GM19468 (cell line): ENCODE measurements around the gene MRPL12.

Experiments
- ATAC-seq: cut with Tn5 transposase; IDR thresholded peaks from one replicate; pipeline ENCODE4 v1.9.1; 2021; ENCODE audit warnings: mild to moderate bottlenecking, moderate library complexity, moderate number of reproducible peaks; ENCODE audit not compliant: unreplicated experiment; ENCODE audit errors: extremely low read depth

MRPL12 gene

GRCh38 chr17:81715107-81715871, 12.1 kb downstream of the MRPL12 start:
- ATAC-seq, result no peak

DNA sequence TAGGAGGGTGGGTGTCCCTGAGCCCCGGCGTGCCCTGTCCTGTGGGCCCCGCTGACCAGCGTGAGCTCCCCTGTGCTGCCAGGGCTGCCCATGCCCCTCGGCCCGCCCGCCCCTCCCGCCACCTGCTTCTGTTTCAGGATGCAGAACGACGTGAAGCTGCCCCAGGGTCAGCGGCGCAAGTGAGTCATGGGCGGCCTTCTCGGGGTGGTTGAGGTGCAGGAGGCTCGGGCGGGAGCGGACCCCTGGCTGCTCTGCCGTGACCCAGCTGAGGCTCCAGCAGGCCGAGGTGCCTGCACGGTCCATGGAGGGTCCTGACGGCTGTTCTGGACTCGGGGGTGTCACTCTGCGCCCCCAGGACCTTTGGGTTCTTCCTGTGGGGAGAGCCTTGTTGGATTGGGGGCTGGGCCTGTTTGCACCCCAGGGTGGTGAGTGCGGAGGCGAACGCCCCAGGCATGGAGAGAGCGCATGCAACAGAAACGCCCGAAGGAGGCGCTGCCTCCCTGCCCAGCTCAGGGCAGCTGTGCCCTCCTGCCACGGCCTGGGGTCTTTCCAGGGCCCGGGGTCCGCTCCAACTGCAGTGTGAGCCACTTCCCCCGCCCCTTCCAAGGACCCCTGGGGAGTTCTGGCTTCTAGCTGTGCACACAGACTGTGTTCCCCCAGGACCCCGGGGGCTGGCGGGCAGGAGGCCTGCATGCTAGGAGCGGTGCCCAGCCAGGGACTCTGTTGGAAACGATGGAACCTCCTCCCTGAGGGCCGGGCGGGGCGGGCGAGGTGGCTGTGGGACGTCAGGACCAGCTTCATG, 12.9 kb downstream of the MRPL12 start:
- ATAC-seq, result no peak

- no peak for ATAC-seq
These were observed 13.5 kb downstream of the MRPL12 start for GRCh38 chr17:81716674-81716996.

DNA sequence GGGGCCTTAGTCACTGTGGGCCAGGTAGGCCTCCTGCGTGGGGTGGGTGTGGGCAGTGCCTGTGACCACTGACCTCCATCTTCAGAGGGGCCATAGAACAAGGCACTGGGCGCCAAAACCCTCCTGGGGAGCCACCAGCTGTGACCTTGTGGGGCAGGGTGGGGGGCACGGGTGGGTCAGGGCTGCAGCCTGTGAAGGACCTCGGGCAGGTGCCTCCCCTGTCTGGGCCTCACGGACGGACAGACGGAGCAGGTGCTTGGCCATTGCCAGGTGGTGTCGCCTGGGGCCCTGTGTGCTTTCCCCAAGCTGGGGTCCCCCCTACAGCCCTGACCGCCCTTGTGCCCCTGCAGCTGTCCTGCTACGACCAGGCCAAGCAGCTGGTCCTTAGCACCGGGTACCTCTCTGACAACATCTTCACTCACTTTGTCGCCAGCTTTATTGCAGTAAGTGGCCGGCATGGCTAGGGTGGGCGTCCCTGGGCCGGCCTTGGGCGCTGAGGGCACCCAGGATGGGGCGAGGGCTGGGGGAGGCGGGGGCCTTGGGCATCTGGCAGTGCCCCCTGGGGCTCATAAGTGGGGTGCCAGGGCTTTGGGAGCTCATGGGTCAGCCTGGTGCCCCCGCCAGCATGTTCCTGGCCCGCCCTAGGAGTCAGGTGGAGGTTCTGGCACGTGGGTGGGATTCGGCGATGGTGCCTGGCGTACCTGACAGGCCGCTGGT, 14.0 kb downstream of the MRPL12 start:
- ATAC-seq, result no peak

DNA sequence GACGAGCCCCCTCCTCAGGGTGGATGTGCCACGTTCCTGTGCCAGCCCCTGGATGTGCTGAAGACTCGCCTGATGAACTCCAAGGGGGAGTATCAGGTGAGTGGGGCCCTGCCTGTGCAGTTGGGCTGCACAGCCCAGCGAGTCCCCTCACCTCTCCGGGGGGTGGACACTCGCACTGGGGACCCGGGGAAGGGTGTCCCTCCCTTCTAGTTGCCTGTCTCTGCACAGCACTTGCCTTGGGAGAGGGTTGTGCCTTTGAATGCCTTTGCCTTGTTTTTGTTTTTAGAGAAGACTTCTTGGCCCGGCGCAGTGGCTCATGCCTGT, 14.6 kb downstream of the MRPL12 start:
- no peak for ATAC-seq

DNA sequence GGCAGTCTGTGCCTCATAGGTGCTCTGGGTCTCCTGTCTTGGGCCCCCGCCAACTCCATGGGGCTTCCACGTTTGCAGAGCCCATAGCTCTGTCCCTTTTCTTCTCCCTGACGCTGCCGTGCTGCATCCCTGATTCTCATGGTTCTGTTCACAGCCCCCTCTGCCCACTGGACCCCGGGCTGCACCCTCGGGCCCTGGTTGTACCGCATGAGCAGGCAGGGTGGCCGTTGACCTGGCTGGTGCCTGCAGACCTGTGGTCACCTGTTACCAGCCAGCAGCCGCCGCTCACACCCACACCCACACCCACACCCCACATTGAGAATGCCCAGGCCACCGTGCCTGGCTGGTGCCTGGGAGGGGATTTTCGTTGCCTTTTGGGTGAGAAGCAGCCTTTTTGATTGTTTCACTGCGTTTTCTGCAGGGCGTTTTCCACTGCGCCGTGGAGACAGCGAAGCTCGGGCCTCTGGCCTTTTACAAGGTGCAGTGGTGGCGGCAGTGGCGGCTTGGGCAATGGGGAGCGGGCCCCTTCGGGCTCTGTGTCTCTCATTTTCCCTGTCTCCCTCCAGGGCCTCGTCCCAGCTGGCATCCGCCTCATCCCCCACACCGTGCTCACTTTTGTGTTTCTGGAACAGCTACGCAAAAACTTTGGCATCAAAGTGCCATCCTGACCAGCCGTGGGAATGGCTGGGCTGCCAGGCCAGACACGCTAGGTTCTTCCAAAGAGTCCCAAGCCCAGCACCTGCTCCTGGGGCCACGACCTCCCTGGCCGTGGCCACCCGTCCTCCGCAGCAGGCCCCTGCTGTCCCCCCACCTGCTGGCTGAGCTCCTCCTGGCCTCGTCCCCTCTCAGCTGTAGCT, 16.5 kb downstream of the MRPL12 start:
- no peak for ATAC-seq

GRCh38 chr17:81720267-81721071, 17.3 kb downstream of the MRPL12 start:
- no peak for ATAC-seq

DNA sequence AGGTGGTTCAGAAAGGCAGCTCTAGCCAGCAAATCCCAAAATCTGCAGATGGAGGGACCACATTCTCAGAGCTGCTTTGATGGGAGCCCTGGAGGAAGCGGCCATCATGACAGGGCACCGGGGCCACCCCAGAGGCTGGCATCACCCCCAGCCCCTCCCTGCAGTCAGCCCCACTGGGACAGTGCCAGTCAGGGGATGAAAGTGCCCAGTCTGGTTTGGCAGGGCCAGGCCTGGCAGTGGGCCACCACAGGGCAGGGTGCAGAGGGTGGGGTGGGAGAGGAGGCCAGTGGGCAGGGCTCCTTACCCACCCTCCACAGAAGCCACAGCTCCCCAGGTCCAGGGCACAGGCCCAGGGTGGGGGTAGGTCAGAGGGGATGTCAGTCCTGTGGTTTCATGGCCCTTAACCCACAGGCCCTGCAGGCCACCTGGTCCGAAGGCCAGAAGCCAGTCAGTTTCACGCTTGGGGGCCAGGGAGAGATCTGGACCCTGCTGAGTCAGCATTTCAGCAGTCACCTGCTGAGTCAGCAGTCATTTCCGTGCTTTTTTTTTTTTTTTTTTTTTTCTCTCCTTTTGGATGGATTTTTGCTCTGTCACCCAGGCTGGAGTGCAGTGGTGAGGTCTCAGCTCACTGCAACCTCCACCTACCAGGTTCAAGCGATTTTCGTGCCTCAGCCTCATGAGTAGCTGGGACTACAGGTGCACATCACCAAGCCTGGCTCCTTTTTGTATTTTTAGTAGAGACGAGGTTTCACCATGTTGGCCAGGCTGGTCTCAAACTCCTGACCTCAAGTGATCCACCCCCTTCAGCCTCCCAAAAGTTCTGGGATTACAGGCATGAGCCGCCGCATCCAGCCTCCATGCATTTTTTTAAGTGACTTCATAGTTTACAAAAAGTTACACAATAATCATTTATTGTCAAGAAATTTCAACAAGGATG, 19.3 kb downstream of the MRPL12 start:
- ATAC-seq, result no peak

DNA sequence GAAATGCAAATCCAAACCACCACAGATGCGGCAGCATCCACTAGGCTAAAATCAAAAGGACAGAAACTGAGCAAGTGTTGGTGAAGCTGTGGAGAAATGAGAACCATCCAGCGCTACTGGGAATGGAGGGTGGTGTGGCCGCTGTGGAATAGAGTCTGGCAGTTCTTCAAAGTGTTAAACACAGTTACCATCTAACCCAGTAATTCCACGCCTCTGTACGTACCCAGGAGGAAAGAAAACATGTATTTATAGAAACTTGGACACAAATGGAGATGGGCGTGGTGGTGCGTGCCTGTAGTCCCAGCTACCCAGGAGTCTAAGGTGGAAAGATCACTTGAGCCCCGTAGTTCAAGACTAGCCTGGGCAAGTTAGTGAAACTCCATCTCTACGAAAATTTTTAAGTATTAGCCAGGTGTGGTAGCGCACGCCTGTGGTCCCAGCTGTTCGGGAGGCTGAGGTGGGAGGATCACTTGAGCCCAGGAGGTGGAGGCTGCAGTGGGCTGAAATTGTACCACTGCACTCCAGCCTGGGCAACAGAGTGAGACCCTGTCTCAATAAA, 20.6 kb downstream of the MRPL12 start:
- no peak for ATAC-seq

GRCh38 chr17:81725439-81725838, 22.3 kb downstream of the MRPL12 start:
- no peak for ATAC-seq

- no peak for ATAC-seq
These were observed 22.8 kb downstream of the MRPL12 start for GRCh38 chr17:81726004-81726403.

GRCh38 chr17:81727324-81728031, 24.3 kb downstream of the MRPL12 start:
- no peak for ATAC-seq

- no peak for ATAC-seq
These were observed 30.6 kb downstream of the MRPL12 start for GRCh38 chr17:81733507-81734404.

- ATAC-seq, result no peak
These were observed 31.5 kb downstream of the MRPL12 start for GRCh38 chr17:81734405-81735263.

GRCh38 chr17:81735264-81736102, 32.3 kb downstream of the MRPL12 start:
- no peak for ATAC-seq
